ENCODE results near the gene NFIX. TPM values are rescaled to one million over a fixed set of nuclear protein-coding genes. Genes with fewer than 3 reads are reported as not detected.

Gene NFIX
- total and polyA plus RNA-seq, 2 donors (not counting 1 experiment from before 2014, with no cell fraction given): 0.69 to 5.6 TPM

GRCh38 chr19:13100841-13101589 is 105.7 kb downstream of the NFIX start:
- Histone ChIP-seq H3K4me3 (ENCODE audit: control extremely low read depth in 1 of 5, extremely low read depth in 1 of 5, insufficient read depth in 1 of 5, low read depth in 2 of 5, low read length in 4 of 5) (peak overlapping the region; percentile 92 to 98 (median 96)), H3K9me3 (ENCODE audit: control extremely low read depth in 1 of 3, control insufficient read depth in 2 of 3, insufficient read depth in 1 of 3, low read length in 2 of 3) (peaks cover 0 to 4% (median 0%) of the 10 kb centered on the region in 3 donors), H3K36me3 (replicated peaks in 1 of 2; ENCODE audit: control extremely low read depth in 1 of 2, control insufficient read depth in 1 of 2, extremely low read depth in 1 of 2, insufficient read depth in 2 of 2, low read length in 1 of 2) (peaks cover 3 to 29% of the 10 kb centered on the region in 2 experiments), H3K4me2 (replicated peaks; ENCODE audit: low read depth, low read length, poor library complexity, severe bottlenecking) (peak overlapping the region; percentile 99), H3K79me2 (ENCODE audit: control insufficient read depth, insufficient read depth, low read length) (peaks cover 59% of the 10 kb centered on the region), H3K4me1 (ENCODE audit: control insufficient read depth in 2 of 2, insufficient read depth in 2 of 2, low read length in 2 of 2) (peaks cover 40 to 72% of the 10 kb centered on the region in 2 donors), H2AFZ (ENCODE audit: insufficient read depth, low read depth, low read length, poor library complexity, severe bottlenecking) (no peak overlapping the region), H3K27me3 (replicated peaks in 1 of 4; ENCODE audit: control extremely low read depth in 1 of 4, control insufficient read depth in 3 of 4, insufficient read depth in 4 of 4, low read length in 3 of 4) (no peaks in the 10 kb centered on the region), H3K27ac (ENCODE audit: low read length in 2 of 2) (peak overlapping the region; percentile 83 to 100), H3K9ac (ENCODE audit: low read length) (peak overlapping the region; percentile 84), H4K20me1 (ENCODE audit: control insufficient read depth, insufficient read depth, low read length, poor library complexity, severe bottlenecking) (peaks cover 34% of the 10 kb centered on the region)
- H3K9me3 Mint-ChIP-seq (ENCODE audit: insufficient read depth): no peaks in the 10 kb centered on the region
- H3K27ac Mint-ChIP-seq: peak overlapping the region; percentile 100
- no peaks in the 10 kb centered on the region for H3K27me3 Mint-ChIP-seq
- H3K4me3 Mint-ChIP-seq: peak overlapping the region; percentile 97
- H3K4me1 Mint-ChIP-seq: peaks cover 71% of the 10 kb centered on the region
- intact Hi-C loops (cut with micrococcal nuclease): loop anchor here (5.0 kb wide), 5 partner anchors 161 to 1281 kb away; partner anchors contain the start of genes ADGRE5 and RFX1
- CTCF ChIA-PET: interaction anchor here (0.6 to 2.8 kb wide), 16 partner anchors 15 to 565 kb away, joined by 3 to 14 read pairs (median 4); partner anchors contain the start of gene NACC1
- DNase-seq: peak; percentile 54
- POLR2A ChIA-PET: interaction anchor here (0.6 to 3.5 kb wide), 12 partner anchors 15 to 758 kb away, joined by 3 to 21 read pairs (median 6); partner anchors contain the start of genes IER2, NACC1, STX10 and TRMT1
- no peak for ATAC-seq (ENCODE audit: low read depth)
- WGBS (ENCODE audit: insufficient coverage): 19% methylated on average over 12 of the region's 18 CpGs
- TF ChIP-seq EZH2 (IDR thresholded peaks at IDR 0.05; ENCODE audit: borderline replicate concordance, insufficient read depth, low read depth, low read length, poor library complexity, severe bottlenecking): no peak
- TF ChIP-seq CTCF (IDR thresholded peaks at IDR 0.05): peak; percentile 46
